SU-DHL-6 (cell line): ENCODE results near the gene OCSTAMP.

ENCODE experiments used
- H2AFZ ChIP-seq: fragments of 200-600 bp; sonication (generic); 2 replicates; pipeline ENCODE4 v1.6.1; 2014; ENCODE audit warnings: low read depth, mild to moderate bottlenecking, moderate library complexity, mixed read lengths, antibody characterized with exemption, low read length; ENCODE audit not compliant: severe bottlenecking
- H3F3A ChIP-seq: fragments of 200-600 bp; shearing (Covaris generic); 2 replicates; pipeline ENCODE4 v1.6.0; 2016; ENCODE audit warnings: antibody characterized with exemption, mild to moderate bottlenecking; ENCODE audit not compliant: insufficient read depth
- H3K27ac ChIP-seq: fragments of 200-600 bp; sonication (generic); 2 replicates; pipeline ENCODE4 v1.5.1; 2016; ENCODE audit warnings: low read depth, mild to moderate bottlenecking, low read length, moderate library complexity, mixed read lengths
- H3K27me3 ChIP-seq: fragments of 200-600 bp; sonication (generic), shearing (Covaris generic); 2 replicates; pipeline ENCODE4 v1.6.0; 2014; ENCODE audit warnings: mild to moderate bottlenecking, low read length
- H3K36me3 ChIP-seq: fragments of 200-600 bp; sonication (generic); 2 replicates; pipeline ENCODE4 v1.6.1; 2014; ENCODE audit warnings: mild to moderate bottlenecking, low read length, mixed read lengths
- H3K4me2 ChIP-seq: fragments of 300-600, 200-600 bp; shearing (Covaris generic), sonication (generic); 2 replicates; pipeline ENCODE4 v1.6.0; 2014; ENCODE audit warnings: low read length, low read depth, mild to moderate bottlenecking; ENCODE audit not compliant: poor library complexity, severe bottlenecking
- H3K4me3 ChIP-seq: fragments of 200-600 bp; sonication (generic); 2 replicates; pipeline ENCODE4 v1.5.1; 2014; ENCODE audit warnings: antibody characterized with exemption, low read length, mild to moderate bottlenecking, mixed read lengths; ENCODE audit not compliant: insufficient read depth, poor library complexity, severe bottlenecking
- H3K79me2 ChIP-seq: fragments of 200-600 bp; sonication (generic); 2 replicates; pipeline ENCODE4 v1.6.1; 2014; ENCODE audit warnings: mild to moderate bottlenecking, low read length, moderate library complexity; ENCODE audit not compliant: insufficient read depth
- H3K9ac ChIP-seq: fragments of 200-600 bp; sonication (generic); 2 replicates; pipeline ENCODE4 v1.7.0; 2014; ENCODE audit warnings: mild to moderate bottlenecking, low read length
- H3K9me2 ChIP-seq: fragments of 200-600 bp; sonication (generic); replicated peaks from 2 replicates; pipeline ENCODE4 v1.6.1; 2014; ENCODE audit warnings: low read length; ENCODE audit not compliant: insufficient read depth
- H3K9me3 ChIP-seq: fragments of 200-600 bp; sonication (generic); 2 replicates; pipeline ENCODE4 v1.6.1; 2014; ENCODE audit warnings: low read length, mixed read lengths; ENCODE audit not compliant: insufficient read depth
- H4K20me1 ChIP-seq: fragments of 200-600 bp; sonication (generic); 2 replicates; pipeline ENCODE4 v1.6.1; 2014; ENCODE audit warnings: low read depth, mild to moderate bottlenecking, antibody characterized with exemption, low read length, moderate library complexity, mixed read lengths
- CTCF ChIP-seq: fragments of 200-600 bp; sonication (generic); IDR thresholded peaks from one replicate; pipeline ENCODE4 v1.5.1; 2017; ENCODE audit warnings: antibody characterized with exemption, mild to moderate bottlenecking, low read length, moderate library complexity; ENCODE audit not compliant: insufficient read depth, poor library complexity, severe bottlenecking
- EZH2phosphoT487 ChIP-seq: fragments of 200-600 bp; sonication (generic), shearing (Covaris generic); conservative IDR thresholded peaks from 2 replicates; pipeline ENCODE4 v1.6.1; 2018; ENCODE audit warnings: mild to moderate bottlenecking, antibody characterized with exemption, low read length, moderate library complexity, mixed read lengths

OCSTAMP gene

GRCh38 chr20:46562373-46563169 is 12.1 kb upstream of the OCSTAMP start:
- TF ChIP-seq EZH2phosphoT487 (no peak), CTCF (peak; percentile 46)
- Histone ChIP-seq H3K4me3 (no peak overlapping the region), H3K9me2 (no peaks in the 10 kb centered on the region), H2AFZ (no peak overlapping the region), H3K27ac (no peak overlapping the region), H3F3A (no peaks in the 10 kb centered on the region), H3K9me3 (no peaks in the 10 kb centered on the region), H3K79me2 (no peaks in the 10 kb centered on the region), H3K27me3 (no peaks in the 10 kb centered on the region), H3K9ac (no peak overlapping the region), H3K4me2 (no peak overlapping the region), H3K36me3 (no peaks in the 10 kb centered on the region), H4K20me1 (no peaks in the 10 kb centered on the region)

GRCh38 chr20:46562009-46562372 is 11.5 kb upstream of the OCSTAMP start:
- Histone ChIP-seq H3K9me3 (no peaks in the 10 kb centered on the region), H3K9me2 (no peaks in the 10 kb centered on the region), H3K27me3 (no peaks in the 10 kb centered on the region), H3K9ac (no peak overlapping the region), H3K4me3 (no peak overlapping the region), H3F3A (no peaks in the 10 kb centered on the region), H3K79me2 (no peaks in the 10 kb centered on the region), H2AFZ (no peak overlapping the region), H3K36me3 (no peaks in the 10 kb centered on the region), H3K4me2 (no peak overlapping the region), H4K20me1 (no peaks in the 10 kb centered on the region), H3K27ac (no peak overlapping the region)
- TF ChIP-seq EZH2phosphoT487 (no peak), CTCF (no peak)

- TF ChIP-seq CTCF (no peak), EZH2phosphoT487 (no peak)
- H3K4me2 ChIP-seq: no peak overlapping the region
Measured at GRCh38 chr20:46559685-46560440, 9.4 kb upstream of the OCSTAMP start.

More at GRCh38 chr20:46559685-46560440, 9.4 kb upstream of the OCSTAMP start:
- H3K9me2 ChIP-seq: no peaks in the 10 kb centered on the region
- H3K36me3 ChIP-seq: no peaks in the 10 kb centered on the region
- H3K79me2 ChIP-seq: no peaks in the 10 kb centered on the region
- H3F3A ChIP-seq: no peaks in the 10 kb centered on the region
- H3K27me3 ChIP-seq: no peaks in the 10 kb centered on the region
- no peak overlapping the region for H3K27ac ChIP-seq
- H3K9ac ChIP-seq: no peak overlapping the region
- H3K4me3 ChIP-seq: no peak overlapping the region
- no peaks in the 10 kb centered on the region for H3K9me3 ChIP-seq
- no peak overlapping the region for H2AFZ ChIP-seq
- H4K20me1 ChIP-seq: no peaks in the 10 kb centered on the region
